B cell (primary cell): ENCODE data around the gene LITAF. TPM values are rescaled to one million over a fixed set of nuclear protein-coding genes. Genes with fewer than 3 reads are reported as not detected.

ENCODE experiments used
- ATAC-seq: fragments of 200-7000 bp; cut with Tn5 transposase; one replicate; pipeline ENCODE4 v1.10.0; 2021; ENCODE audit warnings: low read depth, mild to moderate bottlenecking, moderate number of reproducible peaks, moderate library complexity
- CTCF ChIA-PET: fragments of 350-600 bp; sonication (Branson Sonifier 250); formaldehyde crosslinking; loops from one replicate; lab custom pipeline; 2021; ENCODE audit warnings: antibody characterized with exemption, inconsistent platforms; lab: Charles Lee
- POLR2A ChIA-PET: fragments of 350-600 bp; sonication (Branson Sonifier 250); formaldehyde crosslinking; loops from one replicate; lab custom pipeline; 2021; ENCODE audit warnings: antibody characterized with exemption; lab: Charles Lee
- DNase-seq: peaks from one replicate; pipeline ENCODE4 v3.0.0; 2013
- H2AFZ ChIP-seq: 2 replicates; pipeline ENCODE4 v1.6.1; 2012; ENCODE audit warnings: mild to moderate bottlenecking, low read depth, low read length; ENCODE audit not compliant: insufficient read depth, poor library complexity, severe bottlenecking
- H3K27ac ChIP-seq, 2 donors: 1 replicate in 1 of 2; 2 replicates in 1 of 2; pipeline ENCODE4 v1.5.1; 2012 to 2013; ENCODE audit warnings: low read length in 2 of 2, mild to moderate bottlenecking in 2 of 2, moderate library complexity in 1 of 2
- H3K27me3 ChIP-seq, 4 experiments: fragments of 200-600 bp in 1 of 4; sonication (generic) in 1 of 4; replicated peaks in 1 of 4; 1 replicate in 2 of 4; 2 replicates in 2 of 4; pipeline versions ENCODE4 v1.6.1 to v1.7.0; 2013 to 2016; ENCODE audit warnings: low read length in 3 of 4, mild to moderate bottlenecking in 2 of 4, mixed read lengths in 1 of 4, moderate library complexity in 1 of 4; ENCODE audit not compliant: insufficient read depth in 4 of 4, control insufficient read depth in 3 of 4; ENCODE audit errors: control extremely low read depth in 1 of 4
- H3K36me3 ChIP-seq, 2 experiments: replicated peaks in 1 of 2; 1 replicate in 1 of 2; 2 replicates in 1 of 2; pipeline versions ENCODE4 v1.6.1 to v1.7.1; 2013; ENCODE audit warnings: low read length in 1 of 2; ENCODE audit not compliant: insufficient read depth in 2 of 2, control insufficient read depth in 1 of 2; ENCODE audit errors: control extremely low read depth in 1 of 2, extremely low read depth in 1 of 2
- H3K4me1 ChIP-seq, 2 donors: fragments of 200-600 bp in 1 of 2; sonication (generic) in 1 of 2; 1 replicate in 1 of 2; 2 replicates in 1 of 2; pipeline versions ENCODE4 v1.5.1 to v1.6.1; 2013 to 2017; ENCODE audit warnings: low read length in 2 of 2; ENCODE audit not compliant: control insufficient read depth in 2 of 2, insufficient read depth in 2 of 2
- H3K4me2 ChIP-seq: replicated peaks from 2 replicates; pipeline ENCODE3; 2012; ENCODE audit warnings: mild to moderate bottlenecking, low read depth, low read length; ENCODE audit not compliant: poor library complexity, severe bottlenecking
- H3K4me3 ChIP-seq, 5 experiments: fragments of 200-600 bp in 1 of 5; sonication (generic) in 1 of 5; 1 replicate in 3 of 5; 2 replicates in 2 of 5; pipeline versions ENCODE4 v1.5.1 to v1.7.0; 2011 to 2016; ENCODE audit warnings: low read length in 4 of 5, mild to moderate bottlenecking in 4 of 5, low read depth in 2 of 5, control low read depth in 1 of 5, moderate library complexity in 1 of 5; ENCODE audit not compliant: insufficient read depth in 1 of 5; ENCODE audit errors: control extremely low read depth in 1 of 5, extremely low read depth in 1 of 5
- H3K79me2 ChIP-seq: fragments of 200-600 bp; sonication (generic); one replicate; pipeline ENCODE4 v1.6.0; 2016; ENCODE audit warnings: low read length; ENCODE audit not compliant: control insufficient read depth, insufficient read depth
- H3K9ac ChIP-seq: fragments of 200-600 bp; sonication (generic); 2 replicates; pipeline ENCODE4 v1.6.1; 2017; ENCODE audit warnings: mild to moderate bottlenecking, low read length, moderate library complexity
- H3K9me3 ChIP-seq, 3 donors: one replicate each; pipeline versions ENCODE4 v1.6.1 to v1.7.1; 2013; ENCODE audit warnings: low read length in 2 of 3; ENCODE audit not compliant: control insufficient read depth in 2 of 3, insufficient read depth in 1 of 3; ENCODE audit errors: control extremely low read depth in 1 of 3
- H4K20me1 ChIP-seq: 2 replicates; pipeline ENCODE4 v1.6.0; 2012; ENCODE audit warnings: mild to moderate bottlenecking, low read length; ENCODE audit not compliant: insufficient read depth, control insufficient read depth, poor library complexity, severe bottlenecking
- H3K27ac Mint-ChIP-seq: one replicate; pipeline ENCODE4 v1.8.0; 2021; ENCODE audit warnings: mixed read lengths
- H3K27me3 Mint-ChIP-seq: one replicate; pipeline ENCODE4 v1.8.0; 2021; ENCODE audit warnings: mixed read lengths
- H3K4me1 Mint-ChIP-seq: one replicate; pipeline ENCODE4 v1.8.0; 2021; ENCODE audit warnings: mixed read lengths
- H3K4me3 Mint-ChIP-seq: one replicate; pipeline ENCODE4 v1.8.0; 2021; ENCODE audit warnings: mixed read lengths
- H3K9me3 Mint-ChIP-seq: one replicate; pipeline ENCODE4 v1.8.0; 2022; ENCODE audit warnings: mixed read lengths; ENCODE audit not compliant: insufficient read depth
- CTCF ChIP-seq: fragments of 200-600 bp; IDR thresholded peaks from one replicate; pipeline ENCODE4 v1.8.0; 2022; ENCODE audit warnings: antibody characterized with exemption, mild to moderate bottlenecking
- EZH2 ChIP-seq: IDR thresholded peaks from 2 replicates; pipeline ENCODE4 v1.6.1; 2012; ENCODE audit warnings: borderline replicate concordance, low read depth, mild to moderate bottlenecking, moderate library complexity, low read length; ENCODE audit not compliant: insufficient read depth, poor library complexity, severe bottlenecking
- WGBS: methylation state at CpG from one replicate; pipeline ENCODE4 v1.1.5; 2013; ENCODE audit warnings: missing lambda C conversion rate; ENCODE audit not compliant: insufficient coverage; 5-methylcytosine and 5-hydroxymethylcytosine counted together
- intact Hi-C: fragments of 100-400 bp; cut with micrococcal nuclease; formaldehyde crosslinking; loops from one replicate; pipeline ENCODE4 v1.10.0; 2022
- polyA plus RNA-seq: library from polyadenylated mRNA; depleted of rRNA; stranded (reverse); fragments of >200 nt; gene quantifications from 2 replicates; pipeline ENCODE4 v1.2.3, GENCODE V29; 2012
- total RNA-seq, 2 donors: library from RNA; stranded (reverse); fragments of 120-200 nt in 1 of 2; gene quantifications; 1 replicate in 1 of 2; 2 replicates in 1 of 2; pipeline versions ENCODE4 v1.2.3 to v1.2.4, GENCODE V29; 2013 to 2022

The LITAF gene
- total and polyA plus RNA-seq, 2 donors (not counting 1 experiment from before 2014, with no cell fraction given), result 93.6 to 125 TPM

GRCh38 chr16:11510178-11510973, 76.3 kb downstream of the LITAF start:
- no peaks in the 10 kb centered on the region for H3K36me3 ChIP-seq
- POLR2A ChIA-PET, result interaction anchor here (0.9 kb wide), 1 partner anchor 255 kb away, joined by 3 read pairs; no protein-coding TSS in a partner anchor
- CTCF ChIA-PET, result interaction anchor here (2.9 kb wide), 1 partner anchor 21 kb away, joined by 11 read pairs; no protein-coding TSS in a partner anchor
- H3K9me3 Mint-ChIP-seq, result no peaks in the 10 kb centered on the region
- H2AFZ ChIP-seq, result no peak overlapping the region
- H3K4me2 ChIP-seq, result no peak overlapping the region
- H3K4me3 Mint-ChIP-seq, result no peak overlapping the region
- peaks cover 15% of the 10 kb centered on the region for H3K4me1 Mint-ChIP-seq
- no peak for ATAC-seq
- intact Hi-C loops, result no loop called here
- H3K27me3 ChIP-seq, result no peaks in the 10 kb centered on the region
- 43% methylated on average over 12 of the region's 12 CpGs for whole genome bisulfite sequencing
- TF ChIP-seq CTCF (no peak), EZH2 (no peak)
- no peak overlapping the region for H3K9ac ChIP-seq
- H3K27ac ChIP-seq, result no peak overlapping the region
- no peaks in the 10 kb centered on the region for H4K20me1 ChIP-seq
- DNase-seq, result no peak
- no peaks in the 10 kb centered on the region for H3K27me3 Mint-ChIP-seq
- peaks cover 0 to 11% (median 0%) of the 10 kb centered on the region in 3 donors for H3K9me3 ChIP-seq
- no peaks in the 10 kb centered on the region for H3K79me2 ChIP-seq
- H3K4me1 ChIP-seq, result peaks cover 8 to 13% of the 10 kb centered on the region in 2 donors
- H3K4me3 ChIP-seq, result no peak overlapping the region
- H3K27ac Mint-ChIP-seq, result no peak overlapping the region

DNA sequence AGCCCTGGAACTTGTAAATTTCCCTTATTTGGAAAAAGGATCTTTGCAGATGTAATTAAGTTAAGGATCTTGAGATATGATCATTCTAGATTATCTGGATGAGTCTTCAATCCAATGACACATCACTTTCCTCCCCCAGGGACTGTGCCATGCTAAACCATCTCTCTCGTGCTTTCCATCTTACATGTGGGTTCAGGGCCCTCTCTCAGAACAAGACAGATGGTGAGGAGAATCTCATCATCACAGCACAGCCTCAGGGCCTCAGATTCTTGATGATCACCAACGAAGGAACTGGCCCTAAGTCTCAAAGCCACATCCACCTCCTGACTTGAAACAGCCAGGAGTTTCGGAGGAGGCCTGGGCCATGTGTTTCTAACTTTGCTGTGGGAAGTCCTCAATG, 78.7 kb downstream of the LITAF start:
- no peak for DNase-seq
- 67% methylated on average over 1 of the region's 3 CpGs for WGBS
- H3K27ac Mint-ChIP-seq, result no peak overlapping the region
- no peak overlapping the region for H3K4me3 Mint-ChIP-seq
- H2AFZ ChIP-seq, result no peak overlapping the region
- no peak overlapping the region for H3K4me3 ChIP-seq
- intact Hi-C loops, result no loop called here
- POLR2A ChIA-PET, result no interaction called here
- TF ChIP-seq CTCF, result no peak
- TF ChIP-seq EZH2, result no peak
- H3K36me3 ChIP-seq, result no peaks in the 10 kb centered on the region
- CTCF ChIA-PET, result interaction anchor here (1.0 to 2.0 kb wide), 5 partner anchors 13 to 135 kb away, joined by 3 to 7 read pairs (median 4); no protein-coding TSS in a partner anchor
- H3K27me3 ChIP-seq, result no peaks in the 10 kb centered on the region
- no peak overlapping the region for H3K4me2 ChIP-seq
- H3K27me3 Mint-ChIP-seq, result no peaks in the 10 kb centered on the region
- no peaks in the 10 kb centered on the region for H3K79me2 ChIP-seq
- no peak overlapping the region for H3K9ac ChIP-seq
- H3K27ac ChIP-seq, result no peak overlapping the region
- H3K9me3 ChIP-seq, result peaks cover 0 to 11% (median 0%) of the 10 kb centered on the region in 3 donors
- ATAC-seq, result no peak
- peaks cover 8 to 13% of the 10 kb centered on the region in 2 donors for H3K4me1 ChIP-seq
- no peaks in the 10 kb centered on the region for H4K20me1 ChIP-seq
- peaks cover 15% of the 10 kb centered on the region for H3K4me1 Mint-ChIP-seq
- no peaks in the 10 kb centered on the region for H3K9me3 Mint-ChIP-seq
